GM21390 (cell line): Measurements from ENCODE around the gene RGS5.

Source experiments
- ATAC-seq: cut with Tn5 transposase; IDR thresholded peaks from one replicate; pipeline ENCODE4 v1.9.1; 2021; ENCODE audit not compliant: unreplicated experiment

Gene RGS5

GRCh38 chr1:163186862-163187261 is 15.9 kb downstream of the RGS5 start:
- no peak for ATAC-seq

- ATAC-seq: no peak
Measured at GRCh38 chr1:163182330-163182949, 20.3 kb downstream of the RGS5 start.

- ATAC-seq: no peak
Measured at GRCh38 chr1:163178628-163179027, 24.1 kb downstream of the RGS5 start.

GRCh38 chr1:163176797-163177196 is 25.9 kb downstream of the RGS5 start:
- no peak for ATAC-seq

GRCh38 chr1:163174524-163175437 is 27.9 kb downstream of the RGS5 start:
- ATAC-seq: no peak

GRCh38 chr1:163173121-163173520 is 29.6 kb downstream of the RGS5 start:
- ATAC-seq: no peak

- ATAC-seq: no peak
Measured at GRCh38 chr1:163172596-163172995, 30.1 kb downstream of the RGS5 start.

- no peak for ATAC-seq
Measured at GRCh38 chr1:163171826-163172225, 30.9 kb downstream of the RGS5 start.

GRCh38 chr1:163170975-163171676 is 31.6 kb downstream of the RGS5 start:
- ATAC-seq: no peak

GRCh38 chr1:163170331-163170730 is 32.4 kb downstream of the RGS5 start:
- ATAC-seq: no peak

GRCh38 chr1:163169553-163169952 is 33.2 kb downstream of the RGS5 start:
- no peak for ATAC-seq

- no peak for ATAC-seq
Measured at GRCh38 chr1:163168053-163168452, 34.7 kb downstream of the RGS5 start.

- ATAC-seq: no peak
Measured at GRCh38 chr1:163166886-163167555, 35.7 kb downstream of the RGS5 start.

- no peak for ATAC-seq
Measured at GRCh38 chr1:163165119-163165518, 37.6 kb downstream of the RGS5 start.

- ATAC-seq: no peak
Measured at GRCh38 chr1:163163881-163164582, 38.7 kb downstream of the RGS5 start.

- no peak for ATAC-seq
Measured at GRCh38 chr1:163163163-163163562, 39.6 kb downstream of the RGS5 start.

GRCh38 chr1:163162381-163162914 is 40.3 kb downstream of the RGS5 start:
- no peak for ATAC-seq

- no peak for ATAC-seq
Measured at GRCh38 chr1:163161841-163162240, 40.9 kb downstream of the RGS5 start.

- no peak for ATAC-seq
Measured at GRCh38 chr1:163161337-163161736, 41.4 kb downstream of the RGS5 start.

GRCh38 chr1:163155606-163156005 is 47.1 kb downstream of the RGS5 start:
- ATAC-seq: no peak
